NOMO-1 treated with dmso at 0.1 percent for 144 hours (cell line): ENCODE results near the gene MPST.

ENCODE experiments used
- DNase-seq: peaks from one replicate; lab custom pipeline; 2025; ENCODE audit not compliant: unreplicated experiment; lab: John Stamatoyannopoulos, UW

MPST gene

GRCh38 chr22:37075822-37076433, 56.4 kb downstream of the MPST start:
- DNase-seq: no peak

GRCh38 chr22:37077802-37078448, 58.4 kb downstream of the MPST start:
- no peak for DNase-seq

GRCh38 chr22:37079158-37079557, 59.6 kb downstream of the MPST start:
- no peak for DNase-seq
